Stimulated activated CD8-positive, alpha-beta memory T cell treated with anti-CD3 and anti-CD28 coated beads, Interleukin-7, amount 100 ng/mL, for 1 hour (primary cell): Measurements from ENCODE around the gene SLC38A8.

ENCODE experiments used
- DNase-seq, 2 donors: peaks; one replicate each; pipeline ENCODE4 v3.0.0-alpha.2; 2020; ENCODE audit warnings: low read depth in 2 of 2

The SLC38A8 gene

DNA sequence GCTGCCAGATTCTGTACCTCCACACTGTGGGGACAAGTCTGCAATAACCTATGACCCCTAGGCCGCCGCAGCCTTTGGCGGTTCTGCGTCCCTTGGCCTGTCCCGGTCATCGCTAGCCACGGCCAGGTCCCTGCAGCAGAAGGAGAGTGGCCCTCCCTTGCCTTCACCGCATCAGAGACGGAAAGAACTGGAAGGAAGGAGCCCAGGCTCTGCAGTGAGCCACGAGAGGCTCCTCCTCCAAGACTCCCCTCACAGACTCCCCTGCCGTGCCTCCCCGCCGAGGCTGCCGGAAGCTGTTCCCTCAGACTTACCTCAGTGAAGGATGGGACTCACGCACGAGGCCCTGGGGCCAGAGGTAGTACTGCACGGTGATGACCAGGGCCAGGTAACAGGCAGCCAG lies 11.0 kb downstream of the SLC38A8 start:
- DNase-seq: no peak

DNA sequence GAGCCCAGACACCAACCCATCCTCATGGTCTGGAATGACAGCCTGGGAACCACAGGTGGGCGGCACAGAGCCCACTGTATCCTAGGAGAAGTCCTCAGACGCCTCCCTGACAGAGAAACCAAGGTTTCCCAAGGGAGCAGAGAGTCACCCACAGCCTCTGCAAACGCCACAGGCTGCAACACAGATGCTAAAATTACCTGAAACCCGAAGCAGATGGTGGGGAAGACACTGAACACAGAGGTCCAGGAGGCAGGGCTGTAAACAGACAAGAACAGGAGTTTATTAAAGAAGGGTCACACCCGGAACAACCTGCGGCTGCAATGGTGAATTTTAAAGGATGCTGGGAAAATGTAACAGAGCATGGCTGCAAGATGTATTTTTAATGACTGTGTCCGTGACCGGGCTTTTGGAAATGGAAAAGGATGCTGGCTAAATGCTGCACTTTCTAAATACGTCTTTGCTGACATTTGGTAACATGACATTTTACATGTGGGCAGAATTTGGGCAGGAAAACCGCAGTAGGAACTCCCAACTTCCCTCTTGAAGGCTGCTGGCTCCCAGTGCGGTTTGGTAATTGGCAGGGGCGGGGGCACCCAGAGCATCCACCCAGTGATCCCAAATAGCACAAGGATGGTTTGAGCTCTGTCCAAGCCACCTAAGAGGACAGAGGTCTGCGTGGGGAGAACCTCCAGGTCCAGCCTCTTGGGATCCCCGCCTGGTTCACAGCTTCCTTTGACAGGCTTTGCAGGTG lies 13.1 kb downstream of the SLC38A8 start:
- no peak for DNase-seq

DNA sequence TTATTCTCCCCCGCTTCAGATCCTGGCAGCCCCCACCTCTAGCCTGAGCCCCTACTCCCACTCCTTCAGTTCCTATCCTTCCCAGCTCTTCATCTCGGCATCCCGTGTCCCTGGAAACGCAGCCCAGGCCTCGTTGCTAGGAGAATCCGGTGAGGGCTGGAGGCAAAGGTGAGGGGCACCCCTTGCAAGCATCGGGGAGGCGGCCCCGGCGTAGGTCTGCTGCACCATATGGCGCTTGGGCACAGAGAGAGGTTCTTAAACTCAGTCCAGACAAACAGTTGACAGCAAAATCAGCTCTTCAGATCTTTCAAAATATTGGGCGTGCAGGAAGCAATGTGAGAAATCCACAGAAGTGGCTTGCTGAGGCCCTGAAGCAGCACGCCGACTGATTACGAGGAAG lies 15.0 kb downstream of the SLC38A8 start:
- DNase-seq: no peak

DNA sequence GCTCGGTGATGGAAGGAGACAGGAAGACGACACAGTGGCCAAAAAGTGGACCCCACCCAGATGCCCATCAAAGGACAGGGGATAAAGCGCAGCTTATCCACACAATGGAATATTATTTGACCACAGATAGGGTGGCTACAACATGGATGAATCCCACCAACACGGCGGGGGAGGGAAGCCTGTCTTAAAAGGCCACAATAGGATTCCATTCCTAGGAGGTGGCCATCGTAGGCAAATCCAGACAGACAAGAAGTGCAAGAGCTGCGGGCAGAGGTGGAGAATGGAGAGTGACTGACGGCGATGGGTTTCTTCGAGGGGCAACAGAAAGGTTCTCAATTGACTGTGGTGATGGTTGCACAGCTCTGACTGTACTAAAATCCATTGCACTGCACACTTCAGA lies 16.0 kb downstream of the SLC38A8 start:
- DNase-seq: no peak

DNA sequence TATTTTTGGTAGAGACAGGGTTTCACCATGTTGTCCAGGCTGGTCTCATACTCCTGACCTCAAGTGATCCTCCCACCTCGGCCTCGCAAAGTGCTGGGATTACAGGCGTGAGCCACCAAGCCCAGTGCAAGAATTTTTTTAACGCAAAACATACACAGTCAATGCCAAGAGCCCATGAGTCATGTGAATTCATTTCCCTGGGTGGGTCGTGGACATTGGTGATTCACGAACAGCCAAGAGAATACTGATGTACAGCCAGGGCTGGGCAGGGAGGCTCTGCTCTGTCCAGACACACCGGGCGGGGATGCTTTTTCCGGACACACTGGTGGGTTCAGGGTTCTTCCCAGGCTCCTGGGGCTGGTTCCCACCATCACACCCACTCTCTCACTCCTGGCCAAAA lies 17.7 kb downstream of the SLC38A8 start:
- no peak for DNase-seq

DNA sequence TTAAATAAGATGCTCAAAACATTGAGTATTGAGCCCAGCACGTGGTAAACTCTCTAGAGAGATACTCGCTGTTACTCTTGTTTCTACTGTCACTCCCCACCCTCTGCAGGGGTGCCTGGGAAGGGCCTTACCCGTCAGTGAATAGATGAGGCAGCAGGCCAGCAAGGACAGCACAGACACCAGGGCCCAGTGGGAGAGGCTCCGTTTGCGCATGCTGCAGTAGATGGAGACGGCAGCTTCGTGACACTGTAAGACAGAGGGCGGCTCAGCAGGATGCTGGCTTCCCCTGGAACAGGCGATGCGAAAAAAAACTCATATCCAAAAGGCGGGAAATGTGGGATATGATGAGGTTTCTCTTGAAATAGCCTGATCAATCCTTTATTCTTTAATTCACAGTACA lies 20.0 kb downstream of the SLC38A8 start:
- no peak for DNase-seq

DNA sequence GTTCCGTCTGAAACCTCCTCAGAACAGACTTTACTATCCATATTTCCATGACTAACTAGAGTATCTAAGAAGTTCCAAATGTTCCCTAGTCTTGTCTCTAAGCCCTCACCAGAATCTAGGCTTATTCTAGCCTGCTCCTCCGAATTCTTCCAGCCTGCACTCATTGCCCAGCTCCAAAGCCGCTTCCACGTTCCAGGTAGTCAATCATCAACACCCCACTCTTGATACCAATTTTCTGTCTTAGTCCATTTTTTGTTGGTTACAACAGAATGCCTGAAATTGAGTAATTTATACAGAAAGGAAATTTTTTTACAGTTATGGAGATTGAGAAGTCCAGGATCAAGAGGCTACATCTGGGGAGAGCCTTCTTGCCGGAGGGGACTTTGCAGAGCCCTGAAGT lies 21.1 kb downstream of the SLC38A8 start:
- DNase-seq: no peak

DNA sequence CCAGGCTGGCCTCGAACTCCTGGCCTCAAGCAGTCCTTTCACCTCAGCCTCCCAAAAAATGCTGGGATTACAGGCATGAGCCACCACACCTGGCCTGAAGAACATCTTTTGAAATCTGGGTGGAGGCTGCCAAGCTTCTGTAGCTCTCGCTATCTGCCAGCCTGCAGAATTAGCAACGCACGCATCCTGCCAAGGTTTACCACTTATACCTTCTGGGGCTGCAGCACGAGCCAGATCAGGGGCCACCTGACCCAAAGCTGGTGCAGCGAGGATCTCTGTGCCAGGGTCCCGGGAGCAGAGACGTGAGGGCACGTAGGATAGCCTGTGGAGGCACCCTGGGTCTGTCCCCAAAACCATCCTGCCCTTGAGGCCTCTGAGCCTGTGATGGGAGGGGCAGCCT lies 22.2 kb downstream of the SLC38A8 start:
- no peak for DNase-seq

DNA sequence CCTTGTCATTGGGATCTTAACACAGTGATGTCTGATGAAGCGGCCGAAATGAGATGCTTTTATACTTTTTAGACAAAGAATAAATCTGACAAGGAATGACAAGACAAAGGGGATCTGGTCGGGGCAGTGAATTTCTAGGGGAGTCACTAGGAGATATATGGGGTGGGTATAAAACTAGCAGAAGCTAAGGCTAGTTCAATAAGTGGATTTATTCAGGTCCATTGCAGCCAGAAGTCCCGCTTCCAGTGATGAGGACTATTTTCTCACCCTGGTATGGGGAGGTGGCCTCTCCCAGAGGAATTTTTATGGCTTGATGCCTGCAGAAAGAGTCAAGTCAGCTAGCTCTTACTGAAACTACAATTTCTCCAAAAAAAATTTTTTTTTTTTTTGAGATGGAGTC lies 23.9 kb downstream of the SLC38A8 start:
- no peak for DNase-seq

DNA sequence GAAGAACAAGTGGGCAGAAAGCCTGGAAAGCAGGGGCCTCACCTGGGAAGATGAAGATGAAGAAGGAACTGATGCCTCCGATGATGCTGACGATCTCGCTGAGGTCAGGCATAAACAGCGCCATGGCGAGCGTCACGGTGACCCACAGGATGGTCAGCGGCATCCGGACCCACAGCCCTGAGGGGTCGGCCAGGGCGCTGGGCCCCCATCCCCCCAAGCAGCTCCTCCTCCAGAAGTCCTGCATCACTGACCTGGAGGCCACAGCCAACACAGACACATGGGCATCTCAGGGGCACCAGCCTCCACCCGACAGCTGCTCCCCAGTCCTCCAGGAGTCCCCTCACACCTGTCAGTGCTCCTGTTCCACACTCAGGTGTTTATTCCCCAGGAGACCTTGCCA lies 26.1 kb downstream of the SLC38A8 start:
- no peak for DNase-seq

DNA sequence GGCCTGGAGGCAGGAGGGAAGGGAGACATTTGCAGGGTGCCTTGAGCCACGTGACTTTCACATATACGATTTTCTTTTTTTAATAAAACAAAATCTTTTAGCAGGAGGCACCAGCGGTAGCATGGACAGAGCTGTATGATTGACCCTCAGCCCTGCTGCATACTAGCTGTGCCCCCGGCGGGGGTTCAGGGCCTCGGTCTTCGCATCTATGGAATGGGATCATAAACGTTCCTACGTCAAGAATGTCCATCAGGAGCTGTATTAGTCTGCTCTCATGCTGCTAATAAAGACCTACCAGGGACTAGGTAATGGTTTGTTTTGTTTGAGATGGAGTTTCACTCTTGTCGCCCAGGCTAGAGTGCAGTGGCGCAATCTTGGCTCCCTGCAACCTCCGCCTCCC lies 27.2 kb downstream of the SLC38A8 start:
- no peak for DNase-seq

DNA sequence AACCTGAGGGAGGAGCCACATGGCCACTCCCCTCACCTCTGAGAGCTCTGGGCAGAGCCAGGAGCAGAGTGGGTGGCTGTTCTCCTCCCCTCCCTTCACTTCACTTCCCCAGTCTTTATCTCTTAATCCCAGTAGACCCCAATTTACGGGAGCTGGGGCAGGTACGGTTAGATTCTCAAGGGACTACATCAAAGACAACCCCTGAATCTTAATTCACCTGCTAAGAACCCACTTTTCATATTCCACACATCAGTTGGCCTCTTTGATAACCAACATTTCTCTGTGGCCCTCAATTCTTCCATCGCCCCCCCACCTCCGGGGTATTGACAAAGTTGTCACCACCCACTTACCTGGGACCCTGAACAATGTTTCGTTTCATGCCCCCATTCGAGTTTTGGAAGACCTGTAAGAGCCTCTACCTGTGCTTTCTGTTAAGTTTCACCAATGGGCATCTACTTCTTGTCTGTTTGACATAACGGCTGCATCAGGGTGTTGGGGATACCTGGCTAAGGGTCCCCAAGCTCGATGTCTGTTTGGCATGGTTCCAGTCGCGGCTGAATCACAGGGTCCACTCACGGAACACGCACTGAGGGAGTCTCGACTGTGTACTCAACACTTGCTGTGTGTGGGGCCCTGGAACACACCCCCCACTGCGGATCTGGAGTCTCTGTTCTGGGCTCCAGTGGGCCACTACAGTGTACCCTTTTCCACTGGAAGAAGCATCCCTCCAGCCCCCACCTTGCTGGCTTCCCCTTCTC lies 27.8 kb downstream of the SLC38A8 start:
- no peak for DNase-seq

DNA sequence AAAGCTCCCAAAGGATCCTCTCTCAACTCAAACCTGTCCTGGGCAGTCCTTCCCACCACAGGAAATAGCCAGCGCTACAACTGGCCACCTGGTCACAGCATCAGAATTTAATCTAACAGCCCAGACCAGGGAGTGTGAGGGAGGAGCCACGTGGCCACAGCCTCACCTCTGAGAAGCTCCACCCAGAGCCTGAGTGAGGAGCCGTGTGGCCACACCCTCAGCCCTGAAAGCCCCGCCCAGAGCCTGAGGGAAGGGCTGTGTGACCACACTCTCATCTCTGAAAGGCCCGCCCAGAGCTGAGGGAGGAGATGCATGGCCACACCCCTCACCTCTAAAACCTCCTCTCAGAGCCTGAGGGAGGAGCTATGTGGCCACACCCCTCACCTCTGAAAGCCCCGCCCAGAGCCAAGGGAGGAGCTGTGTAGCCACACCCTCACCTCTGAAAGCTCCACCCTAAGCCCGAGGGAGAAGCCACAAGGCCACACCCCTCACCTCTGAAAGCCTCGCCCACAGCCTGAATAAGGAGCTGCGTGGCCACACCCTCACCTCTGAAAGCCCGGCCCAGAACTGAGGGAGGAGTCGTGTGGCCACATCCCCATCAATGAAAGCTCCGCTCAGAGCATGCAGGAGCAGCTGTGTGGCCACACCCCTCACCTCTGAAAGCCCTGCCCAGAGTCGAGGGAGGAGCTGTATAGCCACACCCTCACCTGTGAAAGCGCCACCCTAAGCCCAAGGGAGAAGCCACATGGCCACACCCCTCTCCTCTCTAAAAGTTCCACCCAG lies 28.6 kb downstream of the SLC38A8 start:
- DNase-seq: peak in 1 of 2 donors; percentile 10

DNA sequence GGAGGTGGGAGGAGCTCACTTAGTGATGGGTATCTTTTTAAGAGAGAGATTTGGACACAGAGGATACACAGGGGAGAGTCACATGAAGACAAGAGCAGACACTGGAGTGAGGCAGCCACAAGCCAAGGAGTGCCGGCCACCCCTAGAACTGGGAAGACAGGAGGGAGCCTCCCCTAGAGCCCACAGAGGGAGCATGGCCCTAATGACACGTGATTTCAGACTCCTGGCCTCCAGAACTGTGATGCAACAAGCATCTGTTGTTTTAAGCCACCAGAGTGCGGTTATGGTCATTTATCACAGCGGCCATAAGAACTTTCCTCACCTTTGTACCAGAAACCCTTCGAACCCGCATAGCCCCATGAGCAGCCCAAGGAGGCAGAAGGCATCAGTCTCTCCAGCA lies 33.3 kb downstream of the SLC38A8 start:
- no peak for DNase-seq

DNA sequence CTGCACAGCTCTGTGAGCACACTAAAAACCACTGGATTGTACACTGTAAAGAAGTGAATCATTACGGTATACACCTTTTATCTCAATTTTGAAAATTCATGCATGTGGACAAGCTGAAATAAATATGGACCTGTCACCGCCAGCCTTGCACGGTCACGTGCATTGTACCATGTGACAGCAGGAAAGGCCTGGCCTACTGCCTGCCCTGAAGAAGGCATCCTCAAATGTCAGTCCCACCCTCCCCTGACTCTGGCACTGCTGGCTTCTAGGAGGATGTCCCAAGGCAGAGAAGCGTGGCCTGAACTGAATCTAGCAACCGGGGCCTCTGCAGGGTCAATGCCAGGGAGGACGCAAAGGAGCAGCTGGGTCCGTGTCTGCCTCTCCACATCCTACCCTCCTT lies 34.6 kb downstream of the SLC38A8 start:
- DNase-seq: no peak

DNA sequence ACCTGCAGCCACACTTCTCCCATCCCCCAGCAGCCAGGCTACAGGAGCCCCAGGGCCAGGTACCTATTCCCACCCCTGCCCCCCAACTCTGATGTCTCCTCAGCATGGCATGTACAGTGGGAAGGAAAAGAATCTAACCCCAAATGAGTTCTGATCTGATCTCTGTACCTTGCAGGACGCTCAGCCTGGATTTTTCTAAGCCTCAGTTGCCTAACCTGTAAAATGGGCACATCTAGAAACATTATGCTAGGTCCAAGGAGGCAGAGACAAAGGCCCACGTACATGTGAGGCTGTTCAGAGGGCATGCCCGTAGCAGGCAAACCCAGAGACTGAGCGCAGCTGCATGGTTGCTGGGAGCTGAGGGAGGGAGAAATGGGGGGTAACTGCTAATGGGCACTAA lies 35.1 kb downstream of the SLC38A8 start:
- DNase-seq: no peak

DNA sequence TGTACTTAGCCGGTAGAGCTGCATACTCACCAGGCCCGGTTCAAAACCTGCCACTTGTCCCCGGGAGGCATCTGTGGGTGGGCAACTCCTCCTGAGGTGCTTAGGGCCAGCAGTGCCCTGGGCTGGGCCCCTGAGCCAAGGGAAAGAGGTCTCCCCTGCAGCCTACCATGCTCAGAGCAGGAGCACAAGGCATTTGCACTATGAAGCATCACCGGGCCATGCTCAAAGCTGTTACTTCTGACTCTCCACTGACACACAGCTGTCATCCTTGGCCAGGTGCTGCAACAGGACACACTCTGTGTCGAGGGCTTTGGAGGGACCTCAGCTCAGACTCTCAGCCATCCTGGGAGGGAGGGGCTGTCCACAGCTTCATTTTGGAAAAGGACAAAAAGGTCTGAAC lies 37.2 kb downstream of the SLC38A8 start:
- DNase-seq: no peak

DNA sequence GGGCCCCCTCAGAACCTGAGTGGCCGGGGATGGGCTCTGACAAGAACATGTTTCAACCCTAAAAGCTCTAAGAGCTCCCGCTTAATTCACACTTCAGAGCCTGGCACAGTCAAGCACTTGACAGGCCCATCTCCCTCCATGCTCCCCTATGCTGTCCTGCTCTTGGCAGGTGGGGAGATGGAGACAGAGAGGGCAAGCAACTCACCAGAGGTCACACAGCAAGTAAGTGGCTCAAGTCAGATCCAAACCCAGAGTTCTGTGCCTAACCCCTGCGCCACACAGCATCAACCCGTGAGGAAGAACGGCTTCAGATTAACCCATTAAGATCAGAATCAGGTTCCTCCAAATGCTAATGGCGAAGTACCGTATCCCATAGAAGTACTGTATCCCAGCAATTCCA lies 38.2 kb downstream of the SLC38A8 start:
- no peak for DNase-seq

DNA sequence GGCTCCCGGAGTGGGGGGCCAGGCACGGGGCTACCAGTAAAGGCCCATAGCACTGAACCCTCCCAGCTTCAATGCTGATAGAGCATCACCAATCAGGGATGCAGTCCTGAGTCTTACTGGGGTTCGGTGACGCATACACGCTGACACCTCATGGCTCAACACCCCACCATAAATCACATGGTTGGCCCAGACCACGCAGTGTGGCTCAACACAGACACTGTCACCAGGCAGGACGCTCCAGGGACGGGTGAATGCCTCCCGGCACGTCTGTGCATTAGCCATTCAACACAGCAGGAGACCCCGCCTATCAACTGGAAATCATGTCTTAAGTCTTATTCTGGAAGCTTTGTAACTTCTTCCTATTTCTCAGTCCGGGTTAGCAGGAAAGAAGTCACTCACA lies 39.6 kb downstream of the SLC38A8 start:
- DNase-seq: no peak

DNA sequence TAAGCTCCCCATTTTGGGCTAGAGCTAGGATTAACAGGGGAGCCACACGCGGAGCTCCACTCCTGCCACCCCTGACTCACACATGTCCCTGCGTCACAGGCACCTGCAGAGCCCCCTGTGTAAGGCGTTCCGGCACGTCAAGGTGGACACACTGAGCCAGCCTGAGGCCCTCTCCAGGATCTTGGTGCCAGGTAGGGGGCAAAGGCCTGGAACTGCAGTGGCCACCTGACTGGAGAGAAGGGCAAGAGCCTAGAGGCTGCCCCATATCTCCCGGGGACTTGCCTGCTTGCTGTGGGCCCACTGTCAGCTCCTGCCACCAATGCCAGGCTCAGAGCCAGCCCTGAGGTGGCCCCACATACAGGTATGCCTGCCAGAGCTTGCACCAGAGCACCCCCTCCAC lies 40.9 kb downstream of the SLC38A8 start:
- DNase-seq: no peak

DNA sequence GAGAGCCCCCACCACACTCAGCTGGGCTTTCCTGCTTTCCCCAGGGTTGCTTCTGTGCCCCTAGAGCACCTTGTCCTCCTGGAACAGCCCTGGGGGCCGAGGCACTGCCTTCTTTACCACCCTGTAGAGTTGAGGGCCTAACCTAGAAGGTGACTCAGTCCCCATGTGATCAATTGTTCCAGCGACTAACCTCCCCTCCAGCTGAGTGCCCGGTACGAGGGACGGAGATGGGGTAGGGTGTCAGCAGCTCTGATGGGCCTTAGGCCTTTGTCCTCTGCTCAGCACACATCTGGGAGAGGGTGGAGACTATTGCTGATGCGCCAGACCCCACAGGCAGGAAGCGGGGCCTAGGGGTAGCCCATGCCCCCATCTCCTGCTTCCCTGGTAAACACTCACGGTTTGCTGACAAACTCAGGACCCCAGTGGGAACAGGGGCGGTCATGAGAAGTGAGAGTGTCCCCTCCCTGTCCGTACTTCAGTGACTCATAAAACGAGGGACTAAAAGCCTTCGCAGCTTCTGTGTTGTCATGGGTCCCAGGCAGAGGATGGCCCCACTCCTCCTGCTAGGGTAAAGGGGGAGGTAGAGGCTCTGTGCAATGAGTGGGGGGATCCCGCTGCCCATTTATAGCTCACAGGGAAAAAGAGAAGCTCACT lies 41.5 kb downstream of the SLC38A8 start:
- DNase-seq: no peak

DNA sequence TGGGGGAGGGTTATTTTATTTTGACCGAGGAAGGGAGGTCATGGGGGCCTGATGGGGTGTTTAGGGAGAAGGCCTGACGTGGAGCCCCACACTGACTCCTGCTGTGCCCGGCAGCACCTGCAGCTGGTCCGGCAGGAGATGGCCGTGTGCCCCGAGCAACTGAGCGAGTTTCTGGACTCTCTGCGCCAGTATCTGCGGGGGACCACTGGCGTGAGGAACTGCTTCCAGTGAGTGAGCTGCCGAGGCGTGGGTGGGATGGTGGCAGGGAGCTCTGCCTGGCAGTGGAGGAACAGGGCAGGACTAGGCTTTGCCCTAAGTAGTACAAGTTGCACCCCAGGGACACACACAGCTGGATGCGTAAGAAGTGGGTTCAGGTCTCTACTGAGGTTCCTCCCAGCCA lies 44.5 kb downstream of the SLC38A8 start:
- no peak for DNase-seq
